Chondrocyte (in vitro differentiated cells): ENCODE data around the gene CNTNAP1. TPM values are rescaled to one million over a fixed set of nuclear protein-coding genes. Genes with fewer than 3 reads are reported as not detected.

ENCODE experiments used
- DNase-seq: peaks from one replicate; pipeline ENCODE4 v3.0.0; 2021; ENCODE audit warnings: mixed read lengths, low spot score
- H3K27ac Mint-ChIP-seq: one replicate; pipeline ENCODE4 v1.8.0; 2021; ENCODE audit warnings: mild to moderate bottlenecking, moderate library complexity, mixed read lengths; ENCODE audit not compliant: unreplicated experiment
- H3K27me3 Mint-ChIP-seq: 2 replicates; pipeline ENCODE4 v1.8.0; 2021; ENCODE audit warnings: low read depth, mixed read lengths
- H3K36me3 Mint-ChIP-seq: 2 replicates; pipeline ENCODE4 v1.8.0; 2021; ENCODE audit warnings: low read depth, mixed read lengths
- H3K4me1 Mint-ChIP-seq: 2 replicates; pipeline ENCODE4 v1.8.0; 2021; ENCODE audit warnings: low read depth, mild to moderate bottlenecking, mixed read lengths
- H3K4me3 Mint-ChIP-seq: one replicate; pipeline ENCODE4 v1.8.0; 2021; ENCODE audit warnings: mild to moderate bottlenecking, moderate library complexity, mixed read lengths; ENCODE audit not compliant: unreplicated experiment
- H3K9me3 Mint-ChIP-seq: 2 replicates; pipeline ENCODE4 v1.8.0; 2021; ENCODE audit warnings: low read depth, mixed read lengths
- CTCF ChIP-seq: fragments of 200-600 bp; sonication (generic); IDR thresholded peaks from 2 replicates; pipeline ENCODE4 v1.5.0; 2021; ENCODE audit warnings: antibody characterized with exemption, mild to moderate bottlenecking, moderate library complexity
- total RNA-seq: library from RNA; stranded (reverse); gene quantifications from 3 replicates; pipeline ENCODE4 v1.2.1, GENCODE V29; 2021

The CNTNAP1 gene
- total RNA-seq, 1 donor from 2014 or later: 43.6 TPM

- DNase-seq: no peak
- H3K4me1 Mint-ChIP-seq: peaks cover 31% of the 10 kb centered on the region
- no peaks in the 10 kb centered on the region for H3K9me3 Mint-ChIP-seq
- H3K4me3 Mint-ChIP-seq: no peak overlapping the region
- H3K36me3 Mint-ChIP-seq: peaks cover 28% of the 10 kb centered on the region
- peak overlapping the region; percentile 77 for H3K27ac Mint-ChIP-seq
- no peaks in the 10 kb centered on the region for H3K27me3 Mint-ChIP-seq
- no peak for TF ChIP-seq CTCF
These were observed 15.0 kb upstream of the CNTNAP1 start for GRCh38 chr17:42667088-42667951.

- no peak for TF ChIP-seq CTCF
- H3K4me1 Mint-ChIP-seq: peaks cover 37% of the 10 kb centered on the region
- peaks cover 26% of the 10 kb centered on the region for H3K36me3 Mint-ChIP-seq
- H3K27me3 Mint-ChIP-seq: no peaks in the 10 kb centered on the region
- no peak overlapping the region for H3K4me3 Mint-ChIP-seq
- no peak for DNase-seq
- no peaks in the 10 kb centered on the region for H3K9me3 Mint-ChIP-seq
- H3K27ac Mint-ChIP-seq: peak overlapping the region; percentile 60
These were observed 12.7 kb upstream of the CNTNAP1 start for GRCh38 chr17:42669705-42669976.

- TF ChIP-seq CTCF: no peak
- Mint-ChIP-seq H3K9me3 (no peaks in the 10 kb centered on the region), H3K27me3 (no peaks in the 10 kb centered on the region), H3K27ac (no peak overlapping the region), H3K36me3 (peaks cover 26% of the 10 kb centered on the region), H3K4me1 (peaks cover 42% of the 10 kb centered on the region), H3K4me3 (no peak overlapping the region)
- DNase-seq: no peak
These were observed 12.1 kb upstream of the CNTNAP1 start for GRCh38 chr17:42669977-42670788.

- no peak for TF ChIP-seq CTCF
- Mint-ChIP-seq H3K27ac (no peak overlapping the region), H3K36me3 (peaks cover 18% of the 10 kb centered on the region), H3K9me3 (no peaks in the 10 kb centered on the region), H3K4me3 (no peak overlapping the region), H3K27me3 (no peaks in the 10 kb centered on the region), H3K4me1 (peaks cover 42% of the 10 kb centered on the region)
- no peak for DNase-seq
These were observed 11.3 kb upstream of the CNTNAP1 start for GRCh38 chr17:42670789-42671657.

- no peak for TF ChIP-seq CTCF
- Mint-ChIP-seq H3K4me3 (no peak overlapping the region), H3K27me3 (no peaks in the 10 kb centered on the region)
These were observed 10.3 kb upstream of the CNTNAP1 start for GRCh38 chr17:42672038-42672437.

More at GRCh38 chr17:42672038-42672437, 10.3 kb upstream of the CNTNAP1 start:
- Mint-ChIP-seq H3K27ac (no peak overlapping the region), H3K9me3 (no peaks in the 10 kb centered on the region), H3K4me1 (peaks cover 41% of the 10 kb centered on the region), H3K36me3 (peaks cover 18% of the 10 kb centered on the region)
- no peak for DNase-seq
